HepG2 (cell line): Measurements from ENCODE around the gene BICDL2. TPM values are rescaled to one million over a fixed set of nuclear protein-coding genes. Genes with fewer than 3 reads are reported as not detected.
A peak's percentile ranks its signal among the peaks of the same experiment; 100 is the strongest.

Experiments used
- CREM ChIP-seq, 2 experiments: sonication (generic) in 1 of 2; formaldehyde crosslinking in 1 of 2; IDR thresholded peaks; 2 replicates each; pipeline versions ENCODE4 v1.4.0 to v1.6.1; 2016 to 2020; ENCODE audit warnings: antibody characterized with exemption in 1 of 2, mild to moderate bottlenecking in 1 of 2, missing genetic modification reagents in 1 of 2
- EED ChIP-seq: sonication (generic); formaldehyde crosslinking; IDR thresholded peaks from 2 replicates; pipeline ENCODE4 v1.5.0; 2020; ENCODE audit warnings: mild to moderate bottlenecking, missing genetic modification reagents
- ISL2 ChIP-seq: sonication (generic); formaldehyde crosslinking; IDR thresholded peaks from 2 replicates; pipeline ENCODE4 v1.5.0; 2020; ENCODE audit warnings: missing genetic modification reagents
- LCORL ChIP-seq, 2 experiments: fragments of 450-650 bp in 1 of 2; sonication (generic) in 1 of 2; formaldehyde crosslinking in 1 of 2; IDR thresholded peaks; 2 replicates each; pipeline versions ENCODE4 v1.5.0 to v1.6.1; 2017 to 2020; ENCODE audit warnings: antibody characterized with exemption in 1 of 2, missing genetic modification reagents in 1 of 2
- MEF2D ChIP-seq: sonication (generic); formaldehyde crosslinking; IDR thresholded peaks from 2 replicates; pipeline ENCODE4 v1.5.1; 2020; ENCODE audit warnings: mild to moderate bottlenecking, missing genetic modification reagents
- MLX ChIP-seq: IDR thresholded peaks from 2 replicates; pipeline ENCODE4 v1.6.1; 2016
- MYC ChIP-seq: sonication (generic); formaldehyde crosslinking; IDR thresholded peaks from 2 replicates; pipeline ENCODE4 v1.9.0; 2021; ENCODE audit warnings: missing genetic modification reagents, borderline replicate concordance
- NCOA5 ChIP-seq: sonication (generic); formaldehyde crosslinking; IDR thresholded peaks from 2 replicates; pipeline ENCODE4 v1.4.0; 2020; ENCODE audit warnings: missing genetic modification reagents
- NFKBIZ ChIP-seq: IDR thresholded peaks from 2 replicates; pipeline ENCODE4 v1.6.1; 2018; ENCODE audit warnings: missing genetic modification reagents, missing compliant biosample characterization
- REXO4 ChIP-seq: sonication (generic); formaldehyde crosslinking; IDR thresholded peaks from 2 replicates; pipeline ENCODE4 v1.8.0; 2022; ENCODE audit warnings: missing genetic modification reagents, mild to moderate bottlenecking, borderline replicate concordance
- RNF2 ChIP-seq: fragments of 450-650 bp; conservative IDR thresholded peaks from 2 replicates; pipeline ENCODE4 v1.6.1; 2016; ENCODE audit warnings: low read depth
- SNAI1 ChIP-seq: sonication (generic); formaldehyde crosslinking; IDR thresholded peaks from 2 replicates; pipeline ENCODE4 v1.5.0; 2020; ENCODE audit warnings: mild to moderate bottlenecking, missing genetic modification reagents, borderline replicate concordance
- ZBTB33 ChIP-seq: sonication (generic); formaldehyde crosslinking; IDR thresholded peaks from 2 replicates; pipeline ENCODE4 v1.4.0; 2020; ENCODE audit warnings: missing genetic modification reagents
- ZNF12 ChIP-seq: sonication (generic); formaldehyde crosslinking; IDR thresholded peaks from 2 replicates; pipeline ENCODE4 v1.5.0; 2020; ENCODE audit warnings: missing genetic modification reagents
- ZNF281 ChIP-seq: sonication (generic); formaldehyde crosslinking; IDR thresholded peaks from 2 replicates; pipeline ENCODE4 v1.4.0; 2020; ENCODE audit warnings: missing genetic modification reagents, borderline replicate concordance
- ZSCAN5A ChIP-seq: sonication (generic); formaldehyde crosslinking; IDR thresholded peaks from 2 replicates; pipeline ENCODE4 v1.8.0; 2022; ENCODE audit warnings: mild to moderate bottlenecking, missing genetic modification reagents, borderline replicate concordance
- polyA plus RNA-seq, 8 experiments: library from polyadenylated mRNA; depleted of rRNA in 3 of 8; stranded (reverse) in 7 of 8; unstranded in 1 of 8; fragments of >200 nt; fragmentation: Illumina TruSeq in 4 of 8; extraction: Trizol in 4 of 8; gene quantifications; 2 replicates each; pipeline versions ENCODE4 v1.2.1 to v1.2.3, GENCODE V29; 2011 to 2016; ENCODE audit warnings: low read depth in 4 of 8, missing spikeins in 1 of 8, mixed read lengths in 1 of 8; ENCODE audit not compliant: insufficient read depth in 1 of 8
- total RNA-seq, 5 experiments: library from RNA; depleted of rRNA; stranded (reverse); fragments of >200 nt; fragmentation: Illumina TruSeq; extraction: Trizol; gene quantifications; 2 replicates each; pipeline ENCODE4 v1.2.3, GENCODE V29; 2016; ENCODE audit warnings: low read depth in 1 of 5
- TF ChIP-seq, protein P1 (sequence below): sonication (generic); formaldehyde crosslinking; IDR thresholded peaks from 2 replicates; pipeline ENCODE4 v1.8.0; 2022; ENCODE audit warnings: mild to moderate bottlenecking, missing genetic modification reagents, moderate library complexity
- TF ChIP-seq, protein P2 (sequence below): sonication (generic); formaldehyde crosslinking; IDR thresholded peaks from 2 replicates; pipeline ENCODE4 v1.4.0; 2020; ENCODE audit warnings: missing genetic modification reagents

BICDL2 gene
- total and polyA plus RNA-seq, 2 of the 13 experiments (the other 11 are each of a cell fraction or from before 2014, with no cell fraction given) = 0.12 TPM; not detected in 1

DNA sequence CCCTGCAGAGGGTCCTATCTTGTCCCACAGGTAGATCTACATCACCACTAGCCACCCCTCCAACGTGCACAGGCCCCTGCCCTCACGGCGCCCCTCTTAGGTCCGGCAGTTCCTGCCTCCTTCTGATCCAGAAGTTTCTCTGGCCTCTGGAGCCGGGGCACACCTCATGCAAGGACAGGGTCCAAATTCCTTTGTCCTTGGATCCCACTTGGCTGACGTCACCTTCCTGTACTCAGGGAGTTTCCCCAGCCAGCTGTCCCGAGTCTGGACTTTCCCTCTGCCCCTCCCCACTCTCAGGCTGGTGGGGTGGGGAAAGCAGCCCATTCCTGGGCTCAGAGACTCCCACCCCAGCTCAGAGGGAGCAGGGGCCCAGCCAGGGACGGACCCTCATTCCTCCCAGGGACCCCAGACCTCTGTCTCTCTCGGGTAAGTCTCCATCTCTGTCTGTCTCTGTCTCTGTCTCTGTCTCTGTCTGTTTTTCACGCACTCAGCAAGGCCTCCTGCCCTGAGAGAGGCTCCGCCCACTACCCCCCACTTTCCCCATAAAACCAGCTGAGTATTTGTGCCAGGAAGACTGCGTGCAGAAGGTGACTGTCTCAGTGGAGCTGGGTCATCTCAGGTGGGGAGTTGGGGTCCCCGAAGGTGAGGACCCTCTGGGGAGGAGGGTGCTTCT is 28.5 kb upstream of the BICDL2 start, which contains the start of gene IL32 (continued):
- TF ChIP-seq, protein P1, sequence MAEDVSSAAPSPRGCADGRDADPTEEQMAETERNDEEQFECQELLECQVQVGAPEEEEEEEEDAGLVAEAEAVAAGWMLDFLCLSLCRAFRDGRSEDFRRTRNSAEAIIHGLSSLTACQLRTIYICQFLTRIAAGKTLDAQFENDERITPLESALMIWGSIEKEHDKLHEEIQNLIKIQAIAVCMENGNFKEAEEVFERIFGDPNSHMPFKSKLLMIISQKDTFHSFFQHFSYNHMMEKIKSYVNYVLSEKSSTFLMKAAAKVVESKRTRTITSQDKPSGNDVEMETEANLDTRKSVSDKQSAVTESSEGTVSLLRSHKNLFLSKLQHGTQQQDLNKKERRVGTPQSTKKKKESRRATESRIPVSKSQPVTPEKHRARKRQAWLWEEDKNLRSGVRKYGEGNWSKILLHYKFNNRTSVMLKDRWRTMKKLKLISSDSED = no peak
- TF ChIP-seq RNF2 (0 out of 2 replicates have a peak, but pooled peaks have one; percentile 65), ZBTB33 (peak; percentile 34; the same call in 1 of the 2 replicates), ZNF281 (CRISPR knock-in tag) (peak; percentile 39; the same call in 1 of the 2 replicates), ZNF12 (CRISPR knock-in tag) (no peak), REXO4 (CRISPR knock-in tag) (no peak), SNAI1 (CRISPR knock-in tag) (peak; percentile 32; the same call in 1 of the 2 replicates), MEF2D (CRISPR knock-in tag) (peak; percentile 52; the same call in 1 of the 2 replicates), CREM (IDR thresholded peaks at IDR 0.05) (peak; percentile 81), CREM (CRISPR knock-in tag; IDR thresholded peaks at IDR 0.05) (no peak), NCOA5 (CRISPR knock-in tag) (no peak), ISL2 (CRISPR knock-in tag) (peak; percentile 34; the same call in 1 of the 2 replicates), EED (CRISPR knock-in tag) (no peak), NFKBIZ (CRISPR knock-in tag) (peak; percentile 76; the same call in 1 of the 2 replicates), ZSCAN5A (CRISPR knock-in tag) (no peak), MYC (CRISPR knock-in tag) (peak; percentile 77; the same call in 1 of the 2 replicates), MLX (CRISPR knock-in tag) (peak; percentile 49; the same call in 1 of the 2 replicates), LCORL (IDR thresholded peaks at IDR 0.05) (no peak), LCORL (CRISPR knock-in tag; IDR thresholded peaks at IDR 0.05) (peak; percentile 96)
- TF ChIP-seq, protein P2, sequence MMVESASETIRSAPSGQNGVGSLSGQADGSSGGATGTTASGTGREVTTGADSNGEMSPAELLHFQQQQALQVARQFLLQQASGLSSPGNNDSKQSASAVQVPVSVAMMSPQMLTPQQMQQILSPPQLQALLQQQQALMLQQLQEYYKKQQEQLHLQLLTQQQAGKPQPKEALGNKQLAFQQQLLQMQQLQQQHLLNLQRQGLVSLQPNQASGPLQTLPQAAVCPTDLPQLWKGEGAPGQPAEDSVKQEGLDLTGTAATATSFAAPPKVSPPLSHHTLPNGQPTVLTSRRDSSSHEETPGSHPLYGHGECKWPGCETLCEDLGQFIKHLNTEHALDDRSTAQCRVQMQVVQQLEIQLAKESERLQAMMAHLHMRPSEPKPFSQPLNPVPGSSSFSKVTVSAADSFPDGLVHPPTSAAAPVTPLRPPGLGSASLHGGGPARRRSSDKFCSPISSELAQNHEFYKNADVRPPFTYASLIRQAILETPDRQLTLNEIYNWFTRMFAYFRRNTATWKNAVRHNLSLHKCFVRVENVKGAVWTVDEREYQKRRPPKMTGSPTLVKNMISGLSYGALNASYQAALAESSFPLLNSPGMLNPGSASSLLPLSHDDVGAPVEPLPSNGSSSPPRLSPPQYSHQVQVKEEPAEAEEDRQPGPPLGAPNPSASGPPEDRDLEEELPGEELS (CRISPR knock-in tag) = peak; percentile 35; the same call in 1 of the 2 replicates
